ENCODE results near the gene MBTD1. TPM values are rescaled to one million over a fixed set of nuclear protein-coding genes. Genes with fewer than 3 reads are reported as not detected.

MBTD1 gene
- total RNA-seq, 3 donors from 2014 or later, result 19.4 to 34.5 (median 24.9) TPM

DNA sequence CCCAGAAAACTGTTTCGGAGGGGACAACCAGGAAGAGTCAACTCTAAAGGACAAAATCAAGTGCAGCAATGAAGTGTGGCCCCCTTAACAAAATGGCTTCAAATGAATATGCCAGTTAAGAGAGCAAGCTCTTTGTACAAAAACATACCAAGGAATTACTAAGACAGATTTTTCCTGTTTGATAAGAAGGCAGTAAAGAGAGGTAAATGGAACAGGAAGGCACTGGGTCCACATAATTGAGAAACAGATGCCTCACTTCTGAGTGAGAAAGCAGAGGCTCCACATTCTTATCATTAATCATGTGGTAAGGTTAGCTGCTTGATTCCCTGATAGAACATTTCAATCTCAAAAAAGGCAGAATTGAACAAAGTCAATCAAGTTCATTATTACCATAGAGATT is 44.9 kb downstream of the MBTD1 start:
- intact Hi-C loops (cut with DNase I; ENCODE audit: low total_unique reads), result no loop called here
- Histone ChIP-seq H3K4me1 (no peaks in the 10 kb centered on the region), H3K9me3 (no peaks in the 10 kb centered on the region), H3K27ac (no peak overlapping the region), H3K4me3 (no peak overlapping the region), H3K27me3 (no peaks in the 10 kb centered on the region), H3K36me3 (peaks cover 7% of the 10 kb centered on the region)
- TF ChIP-seq, protein P1, sequence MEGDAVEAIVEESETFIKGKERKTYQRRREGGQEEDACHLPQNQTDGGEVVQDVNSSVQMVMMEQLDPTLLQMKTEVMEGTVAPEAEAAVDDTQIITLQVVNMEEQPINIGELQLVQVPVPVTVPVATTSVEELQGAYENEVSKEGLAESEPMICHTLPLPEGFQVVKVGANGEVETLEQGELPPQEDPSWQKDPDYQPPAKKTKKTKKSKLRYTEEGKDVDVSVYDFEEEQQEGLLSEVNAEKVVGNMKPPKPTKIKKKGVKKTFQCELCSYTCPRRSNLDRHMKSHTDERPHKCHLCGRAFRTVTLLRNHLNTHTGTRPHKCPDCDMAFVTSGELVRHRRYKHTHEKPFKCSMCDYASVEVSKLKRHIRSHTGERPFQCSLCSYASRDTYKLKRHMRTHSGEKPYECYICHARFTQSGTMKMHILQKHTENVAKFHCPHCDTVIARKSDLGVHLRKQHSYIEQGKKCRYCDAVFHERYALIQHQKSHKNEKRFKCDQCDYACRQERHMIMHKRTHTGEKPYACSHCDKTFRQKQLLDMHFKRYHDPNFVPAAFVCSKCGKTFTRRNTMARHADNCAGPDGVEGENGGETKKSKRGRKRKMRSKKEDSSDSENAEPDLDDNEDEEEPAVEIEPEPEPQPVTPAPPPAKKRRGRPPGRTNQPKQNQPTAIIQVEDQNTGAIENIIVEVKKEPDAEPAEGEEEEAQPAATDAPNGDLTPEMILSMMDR (IDR thresholded peaks at IDR 0.05), result no peak
- TF ChIP-seq POLR2AphosphoS5 (IDR thresholded peaks at IDR 0.05), result no peak
- TF ChIP-seq POLR2A (IDR thresholded peaks at IDR 0.05), result no peak
- no peak for DNase-seq (ENCODE audit: low spot score in 2 of 2)

DNA sequence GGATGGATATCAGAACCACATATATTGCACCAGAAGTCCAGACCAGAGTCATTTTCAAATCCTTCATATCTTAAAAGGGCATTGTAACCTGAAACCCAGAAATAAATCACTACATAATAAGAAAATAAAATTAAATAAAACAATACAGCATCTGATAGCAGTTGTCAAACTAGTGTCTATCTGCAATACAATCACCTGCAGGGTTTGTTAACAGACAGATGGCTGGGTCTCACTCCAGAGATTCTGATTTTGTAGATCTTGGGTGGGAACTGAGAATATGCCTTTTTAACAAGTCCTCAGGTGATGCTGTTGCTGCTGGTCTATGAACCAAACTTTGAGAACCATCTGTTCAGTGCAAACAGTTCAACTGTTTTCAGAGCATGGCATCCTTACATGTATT is 56.0 kb downstream of the MBTD1 start:
- H3K27me3 ChIP-seq, result no peaks in the 10 kb centered on the region
- H3K4me1 ChIP-seq, result no peaks in the 10 kb centered on the region
- intact Hi-C loops (cut with DNase I; ENCODE audit: low total_unique reads), result no loop called here
- no peak overlapping the region for H3K27ac ChIP-seq
- no peak for TF ChIP-seq POLR2A (IDR thresholded peaks at IDR 0.05)
- TF ChIP-seq POLR2AphosphoS5 (IDR thresholded peaks at IDR 0.05), result no peak
- TF ChIP-seq, protein P1 (IDR thresholded peaks at IDR 0.05), result no peak
- H3K36me3 ChIP-seq, result peaks cover 12% of the 10 kb centered on the region
- H3K4me3 ChIP-seq, result no peak overlapping the region
- H3K9me3 ChIP-seq, result no peaks in the 10 kb centered on the region
- DNase-seq (ENCODE audit: low spot score in 2 of 2), result no peak

DNA sequence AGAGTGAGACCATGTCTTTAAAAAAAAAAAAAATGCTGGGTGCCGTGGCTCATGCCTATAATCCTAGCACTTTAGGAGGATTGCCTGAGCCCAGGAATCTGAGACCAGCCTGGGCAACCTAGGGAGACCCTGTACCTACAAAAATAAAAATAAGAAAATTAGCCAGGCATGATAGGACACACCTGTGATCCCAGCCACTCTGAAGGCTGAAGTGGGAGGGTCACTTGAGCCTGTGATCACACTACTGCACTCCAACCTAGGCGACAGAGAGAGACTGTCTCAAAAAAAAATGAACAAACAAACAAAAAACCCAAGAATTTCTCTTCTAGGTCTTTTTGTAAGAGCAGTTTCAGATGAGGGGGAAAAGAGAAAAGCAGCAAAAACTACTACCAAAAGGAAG is 59.0 kb downstream of the MBTD1 start:
- H3K4me1 ChIP-seq, result no peaks in the 10 kb centered on the region
- H3K27ac ChIP-seq, result no peak overlapping the region
- TF ChIP-seq, protein P1 (IDR thresholded peaks at IDR 0.05), result no peak
- no peak for TF ChIP-seq POLR2A (IDR thresholded peaks at IDR 0.05)
- no peak for TF ChIP-seq POLR2AphosphoS5 (IDR thresholded peaks at IDR 0.05)
- no peak for DNase-seq (ENCODE audit: low spot score in 2 of 2)
- no peaks in the 10 kb centered on the region for H3K9me3 ChIP-seq
- H3K36me3 ChIP-seq, result peaks cover 19% of the 10 kb centered on the region
- H3K4me3 ChIP-seq, result no peak overlapping the region
- intact Hi-C loops (cut with DNase I; ENCODE audit: low total_unique reads), result no loop called here
- no peaks in the 10 kb centered on the region for H3K27me3 ChIP-seq

DNA sequence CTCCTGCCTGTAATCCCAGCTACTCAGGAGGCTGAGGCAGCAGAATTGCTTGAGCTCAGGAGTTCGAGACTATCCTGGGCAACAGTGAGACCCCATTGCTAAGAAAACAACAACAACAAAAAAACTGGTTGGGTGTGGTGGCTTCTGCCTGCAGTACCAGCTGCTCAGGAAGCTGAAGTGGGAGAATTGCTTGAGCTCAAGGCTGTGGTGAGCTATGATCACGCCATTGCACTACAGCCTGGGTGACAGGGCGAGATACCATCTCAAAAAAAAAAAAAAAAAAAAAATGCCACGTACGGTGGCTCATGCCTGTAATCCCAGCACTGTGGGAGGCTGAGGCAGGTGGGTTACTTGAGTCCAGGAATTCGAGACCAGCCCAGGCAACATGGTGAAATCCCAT is 59.6 kb downstream of the MBTD1 start:
- DNase-seq (ENCODE audit: low spot score in 2 of 2), result no peak
- Histone ChIP-seq H3K36me3 (peaks cover 18% of the 10 kb centered on the region), H3K4me1 (no peaks in the 10 kb centered on the region), H3K27me3 (no peaks in the 10 kb centered on the region), H3K9me3 (no peaks in the 10 kb centered on the region), H3K4me3 (no peak overlapping the region), H3K27ac (no peak overlapping the region)
- no peak for TF ChIP-seq POLR2AphosphoS5 (IDR thresholded peaks at IDR 0.05)
- TF ChIP-seq, protein P1 (IDR thresholded peaks at IDR 0.05), result no peak
- no peak for TF ChIP-seq POLR2A (IDR thresholded peaks at IDR 0.05)
- intact Hi-C loops (cut with DNase I; ENCODE audit: low total_unique reads), result no loop called here

DNA sequence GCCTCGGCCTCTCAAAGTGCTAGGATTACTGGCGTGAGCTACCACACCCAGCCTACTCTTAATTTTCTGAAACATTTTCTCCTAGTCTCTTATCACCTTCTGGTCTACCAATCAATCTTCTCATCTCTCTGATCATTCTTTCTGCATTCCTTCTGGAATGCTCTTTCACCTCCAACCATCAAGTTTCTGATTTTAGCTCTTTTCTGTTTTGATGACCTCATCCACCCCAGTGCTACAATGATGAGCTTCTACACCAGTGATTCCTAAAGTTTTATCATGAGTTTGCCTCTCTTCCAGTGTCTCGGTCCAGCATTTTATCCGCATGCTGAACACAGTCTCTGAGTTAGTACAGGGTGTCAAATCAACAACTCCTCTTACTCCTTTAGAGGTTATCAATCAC is 62.1 kb downstream of the MBTD1 start:
- Histone ChIP-seq H3K4me3 (no peak overlapping the region), H3K36me3 (peaks cover 15% of the 10 kb centered on the region), H3K27me3 (no peaks in the 10 kb centered on the region), H3K9me3 (no peaks in the 10 kb centered on the region), H3K4me1 (no peaks in the 10 kb centered on the region), H3K27ac (no peak overlapping the region)
- TF ChIP-seq, protein P1 (IDR thresholded peaks at IDR 0.05), result no peak
- TF ChIP-seq POLR2AphosphoS5 (IDR thresholded peaks at IDR 0.05) (no peak), POLR2A (IDR thresholded peaks at IDR 0.05) (no peak)
- intact Hi-C loops (cut with DNase I; ENCODE audit: low total_unique reads), result no loop called here
- DNase-seq (ENCODE audit: low spot score in 2 of 2), result no peak

All from breast epithelium (tissue), 4 donors.